HG02852 (cell line): Measurements from ENCODE around the gene OR52W1.
"Not testable (repeated sequence)": the region's sequence is repeated elsewhere in the genome, so short reads cannot be mapped to it uniquely, and the experiment has no call there.

Experiments
- ATAC-seq: cut with Tn5 transposase; IDR thresholded peaks from one replicate; pipeline ENCODE4 v1.9.1; 2021; ENCODE audit warnings: mild to moderate bottlenecking, moderate library complexity; ENCODE audit not compliant: unreplicated experiment

Gene OR52W1

GRCh38 chr11:6216501-6216900 lies 17.5 kb downstream of the OR52W1 start:
- ATAC-seq = no peak

- no peak for ATAC-seq
Observed at GRCh38 chr11:6217722-6218121, 18.7 kb downstream of the OR52W1 start.

GRCh38 chr11:6219359-6219758 lies 20.3 kb downstream of the OR52W1 start:
- no peak for ATAC-seq

GRCh38 chr11:6223854-6224253 lies 24.8 kb downstream of the OR52W1 start:
- ATAC-seq = no peak

GRCh38 chr11:6224421-6224820 lies 25.4 kb downstream of the OR52W1 start:
- ATAC-seq = no peak

GRCh38 chr11:6225024-6225423 lies 26.0 kb downstream of the OR52W1 start:
- ATAC-seq = no peak

GRCh38 chr11:6225896-6226295 lies 26.9 kb downstream of the OR52W1 start:
- no peak for ATAC-seq

GRCh38 chr11:6228520-6228919 lies 29.5 kb downstream of the OR52W1 start:
- ATAC-seq = no peak

- ATAC-seq = no peak
Observed at GRCh38 chr11:6229911-6230310, 30.9 kb downstream of the OR52W1 start.

GRCh38 chr11:6232899-6233298 lies 33.9 kb downstream of the OR52W1 start:
- ATAC-seq = no peak

- ATAC-seq = no peak
Observed at GRCh38 chr11:6233984-6234386, 35.0 kb downstream of the OR52W1 start.

GRCh38 chr11:6234387-6235107 lies 35.5 kb downstream of the OR52W1 start, which contains the start of gene FHIP1B:
Gene FHIP1B, minus strand, starts transcription at chr11:6234636. Its CDS starts 10,120 bp downstream, at chr11:6224516.
- ATAC-seq = peak; percentile 93

- ATAC-seq = no peak
Observed at GRCh38 chr11:6237266-6237665, 38.2 kb downstream of the OR52W1 start.

- ATAC-seq = no peak
Observed at GRCh38 chr11:6237761-6238302, 38.8 kb downstream of the OR52W1 start.

- no peak for ATAC-seq
Observed at GRCh38 chr11:6238902-6239301, 39.9 kb downstream of the OR52W1 start, which contains the start of gene CNGA4. Gene CNGA4, plus strand, starts transcription at chr11:6239089. Its CDS starts 118 bp downstream, at chr11:6239207.

GRCh38 chr11:6240139-6240538 lies 41.1 kb downstream of the OR52W1 start:
- no peak for ATAC-seq

- ATAC-seq = no peak
Observed at GRCh38 chr11:6240781-6241180, 41.8 kb downstream of the OR52W1 start.

- no peak for ATAC-seq
Observed at GRCh38 chr11:6241316-6241715, 42.3 kb downstream of the OR52W1 start.

GRCh38 chr11:6245536-6245935 lies 46.5 kb downstream of the OR52W1 start:
- no peak for ATAC-seq

GRCh38 chr11:6248248-6248647 lies 49.2 kb downstream of the OR52W1 start:
- ATAC-seq = no peak

- ATAC-seq = not testable (repeated sequence)
Observed at GRCh38 chr11:6248897-6249296, 49.9 kb downstream of the OR52W1 start.
